ENCODE data around the gene CCDC121. TPM values are rescaled to one million over a fixed set of nuclear protein-coding genes. Genes with fewer than 3 reads are reported as not detected.

CCDC121 gene
- polyA plus RNA-seq, 1 donor from 2014 or later, result 3.0 TPM

DNA sequence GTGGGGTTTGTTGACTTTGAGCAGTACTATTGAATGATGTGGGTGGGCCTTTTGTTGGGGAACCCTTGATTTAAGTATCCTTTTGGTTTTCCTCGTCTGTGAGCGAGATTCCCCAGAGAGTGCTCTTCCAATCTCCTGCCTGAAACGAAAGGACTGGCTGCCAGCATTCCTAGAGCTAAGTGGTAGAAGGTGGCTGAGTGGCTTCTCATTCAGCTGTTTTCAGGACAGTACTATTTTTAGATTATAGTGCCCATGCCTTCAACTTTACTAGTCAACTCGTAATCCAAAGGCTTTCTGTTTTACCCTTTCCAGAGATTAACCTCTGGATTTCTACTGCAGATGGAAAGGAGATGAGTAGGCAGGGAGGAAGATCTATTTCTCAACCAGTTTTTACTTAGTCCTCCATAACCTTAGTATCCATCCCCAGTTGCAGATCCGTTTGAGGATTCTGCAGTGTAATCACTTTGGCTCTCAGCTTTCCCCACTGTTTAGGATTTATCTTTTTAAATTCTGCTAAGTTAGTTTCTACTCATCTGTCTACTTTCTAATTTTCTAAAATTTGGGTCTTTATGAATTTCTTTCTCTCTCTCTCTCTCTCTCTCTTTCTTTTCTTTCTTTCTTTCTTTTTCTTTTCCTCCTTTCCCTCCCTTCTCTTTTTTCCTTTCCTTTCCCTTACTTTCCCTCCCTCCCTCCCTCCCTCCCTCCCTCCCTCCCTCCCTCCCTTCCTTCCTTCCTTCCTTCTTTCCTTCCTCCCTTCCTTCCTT is 44.1 kb upstream of the CCDC121 start:
- Histone ChIP-seq H3K4me3 (ENCODE audit: low read length) (no peak overlapping the region), H3K79me2 (replicated peaks; ENCODE audit: insufficient read depth, low read length) (no peaks in the 10 kb centered on the region), H2AFZ (ENCODE audit: low read depth, low read length) (no peak overlapping the region), H3K4me2 (ENCODE audit: low read length) (no peak overlapping the region), H3K9ac (ENCODE audit: low read length) (no peak overlapping the region), H3K27ac (ENCODE audit: low read length) (no peak overlapping the region), H3K9me2 (ENCODE audit: insufficient read depth, low read length) (no peaks in the 10 kb centered on the region), H3K9me3 (ENCODE audit: low read length) (no peaks in the 10 kb centered on the region), H3K36me3 (ENCODE audit: insufficient read depth, low read length) (peaks cover 20% of the 10 kb centered on the region), H3F3A (ENCODE audit: insufficient read depth, low read length, poor library complexity, severe bottlenecking) (no peaks in the 10 kb centered on the region), H4K20me1 (ENCODE audit: insufficient read depth) (no peaks in the 10 kb centered on the region), H3K27me3 (ENCODE audit: insufficient read depth, low read depth, low read length) (no peaks in the 10 kb centered on the region)
- no peak for TF ChIP-seq MXI1 (conservative IDR thresholded peaks at IDR 0.05; ENCODE audit: poor library complexity, severe bottlenecking)
- TF ChIP-seq REST (IDR thresholded peaks at IDR 0.05; ENCODE audit: borderline replicate concordance), result no peak
- no peak for TF ChIP-seq RAD21 (conservative IDR thresholded peaks at IDR 0.05)
- TF ChIP-seq EZH2 (IDR thresholded peaks at IDR 0.05; ENCODE audit: borderline replicate concordance, insufficient read depth, low read length, poor library complexity, severe bottlenecking), result no peak
- TF ChIP-seq POLR2AphosphoS5 (IDR thresholded peaks at IDR 0.05), result no peak
- no peak for TF ChIP-seq TAF1 (IDR thresholded peaks at IDR 0.05; ENCODE audit: low read depth)

DNA sequence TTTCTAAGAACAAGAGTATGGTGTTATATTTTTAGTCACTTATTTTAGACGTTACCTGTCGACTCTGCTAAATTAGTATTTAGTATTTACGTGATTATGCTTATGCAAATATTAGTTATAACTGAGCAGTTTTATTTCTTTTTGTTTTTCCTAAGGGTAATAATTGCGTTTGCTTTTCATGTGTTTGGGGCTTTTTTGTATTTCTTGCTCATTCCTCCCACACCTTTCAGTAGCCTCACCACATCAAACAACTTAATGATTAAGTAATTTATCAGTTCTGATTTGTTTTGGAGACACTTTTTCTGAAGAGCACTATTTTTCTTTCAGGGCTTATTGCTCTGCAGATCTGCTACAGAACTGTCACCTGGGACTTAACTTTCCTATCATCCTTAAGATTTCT is 42.4 kb upstream of the CCDC121 start:
- Histone ChIP-seq H3K9ac (ENCODE audit: low read length) (no peak overlapping the region), H3K9me3 (ENCODE audit: low read length) (no peaks in the 10 kb centered on the region), H3K36me3 (ENCODE audit: insufficient read depth, low read length) (peaks cover 13% of the 10 kb centered on the region), H3K27me3 (ENCODE audit: insufficient read depth, low read depth, low read length) (no peaks in the 10 kb centered on the region), H4K20me1 (ENCODE audit: insufficient read depth) (no peaks in the 10 kb centered on the region), H3K9me2 (ENCODE audit: insufficient read depth, low read length) (no peaks in the 10 kb centered on the region), H3K27ac (ENCODE audit: low read length) (no peak overlapping the region), H3K4me2 (ENCODE audit: low read length) (no peak overlapping the region), H3K4me3 (ENCODE audit: low read length) (no peak overlapping the region), H2AFZ (ENCODE audit: low read depth, low read length) (no peak overlapping the region), H3K79me2 (replicated peaks; ENCODE audit: insufficient read depth, low read length) (no peaks in the 10 kb centered on the region), H3F3A (ENCODE audit: insufficient read depth, low read length, poor library complexity, severe bottlenecking) (no peaks in the 10 kb centered on the region)
- no peak for TF ChIP-seq MXI1 (conservative IDR thresholded peaks at IDR 0.05; ENCODE audit: poor library complexity, severe bottlenecking)
- no peak for TF ChIP-seq EP300 (conservative IDR thresholded peaks at IDR 0.05; ENCODE audit: poor library complexity, severe bottlenecking)
- TF ChIP-seq, protein P1, sequence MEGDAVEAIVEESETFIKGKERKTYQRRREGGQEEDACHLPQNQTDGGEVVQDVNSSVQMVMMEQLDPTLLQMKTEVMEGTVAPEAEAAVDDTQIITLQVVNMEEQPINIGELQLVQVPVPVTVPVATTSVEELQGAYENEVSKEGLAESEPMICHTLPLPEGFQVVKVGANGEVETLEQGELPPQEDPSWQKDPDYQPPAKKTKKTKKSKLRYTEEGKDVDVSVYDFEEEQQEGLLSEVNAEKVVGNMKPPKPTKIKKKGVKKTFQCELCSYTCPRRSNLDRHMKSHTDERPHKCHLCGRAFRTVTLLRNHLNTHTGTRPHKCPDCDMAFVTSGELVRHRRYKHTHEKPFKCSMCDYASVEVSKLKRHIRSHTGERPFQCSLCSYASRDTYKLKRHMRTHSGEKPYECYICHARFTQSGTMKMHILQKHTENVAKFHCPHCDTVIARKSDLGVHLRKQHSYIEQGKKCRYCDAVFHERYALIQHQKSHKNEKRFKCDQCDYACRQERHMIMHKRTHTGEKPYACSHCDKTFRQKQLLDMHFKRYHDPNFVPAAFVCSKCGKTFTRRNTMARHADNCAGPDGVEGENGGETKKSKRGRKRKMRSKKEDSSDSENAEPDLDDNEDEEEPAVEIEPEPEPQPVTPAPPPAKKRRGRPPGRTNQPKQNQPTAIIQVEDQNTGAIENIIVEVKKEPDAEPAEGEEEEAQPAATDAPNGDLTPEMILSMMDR (IDR thresholded peaks at IDR 0.05; ENCODE audit: poor library complexity, severe bottlenecking), result no peak
- TF ChIP-seq EZH2 (IDR thresholded peaks at IDR 0.05; ENCODE audit: borderline replicate concordance, insufficient read depth, low read length, poor library complexity, severe bottlenecking), result no peak
- TF ChIP-seq TAF1 (IDR thresholded peaks at IDR 0.05; ENCODE audit: low read depth), result no peak
- TF ChIP-seq RAD21 (conservative IDR thresholded peaks at IDR 0.05), result no peak
- no peak for TF ChIP-seq POLR2AphosphoS5 (IDR thresholded peaks at IDR 0.05)
- TF ChIP-seq SMC3 (conservative IDR thresholded peaks at IDR 0.05; ENCODE audit: poor library complexity), result no peak
